ENCODE results near the gene REG3A. TPM values are rescaled to one million over a fixed set of nuclear protein-coding genes. Genes with fewer than 3 reads are reported as not detected.

Gene REG3A
- total and polyA plus RNA-seq, 10 of the 15 experiments (the other 5 are each of a cell fraction or from before 2014, with no cell fraction given), result 0.62 TPM; not detected in 9

DNA sequence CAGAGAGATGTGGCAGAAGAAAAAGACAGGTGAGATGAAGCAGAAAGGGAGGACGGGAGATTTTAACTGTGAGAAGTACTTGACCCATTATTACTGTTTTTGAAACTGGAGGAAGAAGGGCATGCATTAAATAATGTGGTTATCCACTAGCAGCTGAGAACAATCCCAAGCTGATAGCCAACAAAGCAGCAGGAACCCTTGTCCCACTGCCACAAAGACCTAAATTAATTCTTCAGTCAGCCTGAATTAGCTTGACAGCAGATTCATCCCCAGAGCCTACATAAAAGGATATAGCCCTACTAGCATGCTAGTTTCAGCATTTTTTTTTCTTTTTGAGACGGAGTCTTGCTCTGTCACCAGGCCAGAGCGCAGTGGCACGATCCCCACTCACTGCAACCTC is 19.5 kb upstream of the REG3A start:
- Histone ChIP-seq H3K27me3 (replicated peaks in 1 of 2; ENCODE audit: control insufficient read depth in 2 of 2, insufficient read depth in 2 of 2, low read length in 1 of 2) (no peaks in the 10 kb centered on the region), H3K79me2 (ENCODE audit: control insufficient read depth, insufficient read depth, low read length) (no peaks in the 10 kb centered on the region), H4K20me1 (ENCODE audit: control insufficient read depth, insufficient read depth) (no peaks in the 10 kb centered on the region), H3K9me3 (replicated peaks; ENCODE audit: control insufficient read depth, insufficient read depth, low read length) (no peaks in the 10 kb centered on the region; the same call in 2 of the 3 replicates), H3K4me2 (ENCODE audit: control insufficient read depth, insufficient read depth) (no peak overlapping the region), H3K4me1 (ENCODE audit: control insufficient read depth, insufficient read depth, low read length) (no peaks in the 10 kb centered on the region), H3K9ac (ENCODE audit: control insufficient read depth, insufficient read depth, low read length) (no peak overlapping the region), H3K36me3 (ENCODE audit: control insufficient read depth in 2 of 2, insufficient read depth in 2 of 2, low read length in 1 of 2) (no peaks in the 10 kb centered on the region), H2AFZ (ENCODE audit: control insufficient read depth, low read depth, low read length) (no peak overlapping the region), H3K27ac (ENCODE audit: control insufficient read depth, insufficient read depth) (no peak overlapping the region), H3K4me3 (no peak overlapping the region)
- BruUV-seq (replicated peaks), result no TSS peak
- SMC1A ChIA-PET (ENCODE audit: uncharacterized antibody, unreplicated experiment), result no interaction called here
- CTCF ChIA-PET, result no interaction called here
- no peak for ATAC-seq
- TF ChIP-seq PAX5 (IDR thresholded peaks at IDR 0.05; ENCODE audit: borderline replicate concordance, low read depth, low read length), result no peak
- no peak for TF ChIP-seq ZNF217 (IDR thresholded peaks at IDR 0.05)
- no peak for TF ChIP-seq CHD1 (IDR thresholded peaks at IDR 0.05; ENCODE audit: low read depth, low read length)
- TF ChIP-seq, protein P1, sequence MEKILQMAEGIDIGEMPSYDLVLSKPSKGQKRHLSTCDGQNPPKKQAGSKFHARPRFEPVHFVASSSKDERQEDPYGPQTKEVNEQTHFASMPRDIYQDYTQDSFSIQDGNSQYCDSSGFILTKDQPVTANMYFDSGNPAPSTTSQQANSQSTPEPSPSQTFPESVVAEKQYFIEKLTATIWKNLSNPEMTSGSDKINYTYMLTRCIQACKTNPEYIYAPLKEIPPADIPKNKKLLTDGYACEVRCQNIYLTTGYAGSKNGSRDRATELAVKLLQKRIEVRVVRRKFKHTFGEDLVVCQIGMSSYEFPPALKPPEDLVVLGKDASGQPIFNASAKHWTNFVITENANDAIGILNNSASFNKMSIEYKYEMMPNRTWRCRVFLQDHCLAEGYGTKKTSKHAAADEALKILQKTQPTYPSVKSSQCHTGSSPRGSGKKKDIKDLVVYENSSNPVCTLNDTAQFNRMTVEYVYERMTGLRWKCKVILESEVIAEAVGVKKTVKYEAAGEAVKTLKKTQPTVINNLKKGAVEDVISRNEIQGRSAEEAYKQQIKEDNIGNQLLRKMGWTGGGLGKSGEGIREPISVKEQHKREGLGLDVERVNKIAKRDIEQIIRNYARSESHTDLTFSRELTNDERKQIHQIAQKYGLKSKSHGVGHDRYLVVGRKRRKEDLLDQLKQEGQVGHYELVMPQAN (conservative IDR thresholded peaks at IDR 0.05), result no peak
- TF ChIP-seq PAX8 (IDR thresholded peaks at IDR 0.05), result no peak
- no peak for TF ChIP-seq BHLHE40 (IDR thresholded peaks at IDR 0.05; ENCODE audit: borderline replicate concordance in 1 of 2, low read depth in 2 of 2, low read length in 1 of 2)
- TF ChIP-seq FOXK2 (IDR thresholded peaks at IDR 0.05), result no peak
- TF ChIP-seq JUNB (IDR thresholded peaks at IDR 0.05), result no peak
- TF ChIP-seq, protein P2, sequence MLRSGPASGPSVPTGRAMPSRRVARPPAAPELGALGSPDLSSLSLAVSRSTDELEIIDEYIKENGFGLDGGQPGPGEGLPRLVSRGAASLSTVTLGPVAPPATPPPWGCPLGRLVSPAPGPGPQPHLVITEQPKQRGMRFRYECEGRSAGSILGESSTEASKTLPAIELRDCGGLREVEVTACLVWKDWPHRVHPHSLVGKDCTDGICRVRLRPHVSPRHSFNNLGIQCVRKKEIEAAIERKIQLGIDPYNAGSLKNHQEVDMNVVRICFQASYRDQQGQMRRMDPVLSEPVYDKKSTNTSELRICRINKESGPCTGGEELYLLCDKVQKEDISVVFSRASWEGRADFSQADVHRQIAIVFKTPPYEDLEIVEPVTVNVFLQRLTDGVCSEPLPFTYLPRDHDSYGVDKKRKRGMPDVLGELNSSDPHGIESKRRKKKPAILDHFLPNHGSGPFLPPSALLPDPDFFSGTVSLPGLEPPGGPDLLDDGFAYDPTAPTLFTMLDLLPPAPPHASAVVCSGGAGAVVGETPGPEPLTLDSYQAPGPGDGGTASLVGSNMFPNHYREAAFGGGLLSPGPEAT (IDR thresholded peaks at IDR 0.05; ENCODE audit: low read depth), result no peak
- DNase-seq (ENCODE audit: low read depth, low spot score), result no peak
- RAD21 ChIA-PET (ENCODE audit: unreplicated experiment), result no interaction called here
- intact Hi-C loops (cut with micrococcal nuclease; ENCODE audit: unreplicated experiment) (no loop called here), in situ Hi-C loops (cut with MboI) (no loop called here)
- POLR2A ChIA-PET, result no interaction called here
- FAIRE-seq, result no peak
- WGBS (ENCODE audit: insufficient coverage, insufficient replicate concordance, low lambda C conversion rate, missing lambda C conversion rate), result 2% methylated on average over 4 of the region's 4 CpGs
